HG03095 (cell line): Measurements from ENCODE around the gene SERGEF.

Experiments used
- ATAC-seq: cut with Tn5 transposase; IDR thresholded peaks from one replicate; pipeline ENCODE4 v1.9.1; 2021; ENCODE audit warnings: moderate library complexity; ENCODE audit not compliant: unreplicated experiment

The SERGEF gene

GRCh38 chr11:17792161-17792560, 220.7 kb downstream of the SERGEF start:
- ATAC-seq, result no peak

GRCh38 chr11:17791144-17791543, 221.7 kb downstream of the SERGEF start:
- no peak for ATAC-seq

GRCh38 chr11:17790453-17790852, 222.4 kb downstream of the SERGEF start:
- ATAC-seq, result no peak

GRCh38 chr11:17788084-17788483, 224.8 kb downstream of the SERGEF start:
- ATAC-seq, result no peak

- no peak for ATAC-seq
Observed at GRCh38 chr11:17786824-17787525, 225.9 kb downstream of the SERGEF start.

- no peak for ATAC-seq
Observed at GRCh38 chr11:17783878-17784277, 229.0 kb downstream of the SERGEF start.

GRCh38 chr11:17782603-17783337, 230.1 kb downstream of the SERGEF start:
- ATAC-seq, result no peak

- no peak for ATAC-seq
Observed at GRCh38 chr11:17782145-17782544, 230.7 kb downstream of the SERGEF start.

GRCh38 chr11:17781626-17782025, 231.2 kb downstream of the SERGEF start:
- no peak for ATAC-seq

- ATAC-seq, result no peak
Observed at GRCh38 chr11:17781221-17781620, 231.6 kb downstream of the SERGEF start.

GRCh38 chr11:17780668-17781067, 232.2 kb downstream of the SERGEF start:
- ATAC-seq, result no peak

GRCh38 chr11:17779861-17780594, 232.8 kb downstream of the SERGEF start:
- no peak for ATAC-seq

GRCh38 chr11:17778956-17779860, 233.6 kb downstream of the SERGEF start:
- ATAC-seq, result no peak

GRCh38 chr11:17778352-17778751, 234.5 kb downstream of the SERGEF start:
- no peak for ATAC-seq

- ATAC-seq, result no peak
Observed at GRCh38 chr11:17777738-17778091, 235.1 kb downstream of the SERGEF start.

GRCh38 chr11:17777086-17777737, 235.6 kb downstream of the SERGEF start:
- no peak for ATAC-seq

GRCh38 chr11:17776212-17776875, 236.5 kb downstream of the SERGEF start:
- no peak for ATAC-seq

GRCh38 chr11:17775507-17776211, 237.2 kb downstream of the SERGEF start:
- ATAC-seq, result no peak

- ATAC-seq, result no peak
Observed at GRCh38 chr11:17775035-17775348, 237.9 kb downstream of the SERGEF start.
